ENCODE results near the gene ZBED6. TPM values are rescaled to one million over a fixed set of nuclear protein-coding genes. Genes with fewer than 3 reads are reported as not detected.

Gene ZBED6
- total RNA-seq, 1 experiment from 2014 or later = 68.2 TPM

DNA sequence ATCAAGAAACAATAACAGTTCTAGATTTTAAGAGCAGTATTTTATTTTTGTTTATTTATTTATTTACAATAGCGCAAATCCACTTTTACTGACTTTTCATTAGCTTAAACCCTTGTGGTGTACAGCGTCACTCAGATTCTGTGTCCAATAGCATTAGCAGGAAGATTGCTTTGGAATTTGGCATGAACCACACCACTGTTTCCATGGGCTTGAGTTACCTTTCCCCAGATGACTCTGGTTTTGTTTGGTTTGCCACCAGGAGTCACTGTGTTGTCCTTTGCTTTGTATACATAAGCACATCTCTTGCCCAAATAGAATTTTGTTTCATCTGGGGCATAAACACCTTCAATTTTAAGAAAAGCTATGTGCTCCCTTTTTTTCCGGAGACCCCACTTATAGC, 40.1 kb downstream of the ZBED6 start:
- DNase-seq (ENCODE audit: unreplicated experiment) = no peak
- no peak overlapping the region for H3K4me3 Mint-ChIP-seq (ENCODE audit: unreplicated experiment)
- ChIA-PET CTCF (interaction anchor here (0.6 to 2.2 kb wide), 10 partner anchors 11 to 531 kb away, joined by 3 to 12 read pairs (median 4); partner anchors contain the start of gene SNRPE), POLR2A (interaction anchor here (0.7 to 3.4 kb wide), 11 partner anchors 11 to 41 kb away, joined by 3 to 28 read pairs (median 4); no protein-coding TSS in a partner anchor)
- no peaks in the 10 kb centered on the region for H3K27me3 Mint-ChIP-seq (ENCODE audit: insufficient read depth, unreplicated experiment)
- H3K9me3 Mint-ChIP-seq (ENCODE audit: unreplicated experiment) = no peaks in the 10 kb centered on the region
- no peak overlapping the region for H3K27ac Mint-ChIP-seq (ENCODE audit: low read depth, unreplicated experiment)
- no TSS peak for BruUV-seq (replicated peaks)
- intact Hi-C loops (cut with micrococcal nuclease) = no loop called here
- no peaks in the 10 kb centered on the region for H3K4me1 Mint-ChIP-seq (ENCODE audit: insufficient read depth, unreplicated experiment)
- peaks cover 100% of the 10 kb centered on the region for H3K36me3 Mint-ChIP-seq (ENCODE audit: insufficient read depth, unreplicated experiment)
- TF ChIP-seq, protein P1, sequence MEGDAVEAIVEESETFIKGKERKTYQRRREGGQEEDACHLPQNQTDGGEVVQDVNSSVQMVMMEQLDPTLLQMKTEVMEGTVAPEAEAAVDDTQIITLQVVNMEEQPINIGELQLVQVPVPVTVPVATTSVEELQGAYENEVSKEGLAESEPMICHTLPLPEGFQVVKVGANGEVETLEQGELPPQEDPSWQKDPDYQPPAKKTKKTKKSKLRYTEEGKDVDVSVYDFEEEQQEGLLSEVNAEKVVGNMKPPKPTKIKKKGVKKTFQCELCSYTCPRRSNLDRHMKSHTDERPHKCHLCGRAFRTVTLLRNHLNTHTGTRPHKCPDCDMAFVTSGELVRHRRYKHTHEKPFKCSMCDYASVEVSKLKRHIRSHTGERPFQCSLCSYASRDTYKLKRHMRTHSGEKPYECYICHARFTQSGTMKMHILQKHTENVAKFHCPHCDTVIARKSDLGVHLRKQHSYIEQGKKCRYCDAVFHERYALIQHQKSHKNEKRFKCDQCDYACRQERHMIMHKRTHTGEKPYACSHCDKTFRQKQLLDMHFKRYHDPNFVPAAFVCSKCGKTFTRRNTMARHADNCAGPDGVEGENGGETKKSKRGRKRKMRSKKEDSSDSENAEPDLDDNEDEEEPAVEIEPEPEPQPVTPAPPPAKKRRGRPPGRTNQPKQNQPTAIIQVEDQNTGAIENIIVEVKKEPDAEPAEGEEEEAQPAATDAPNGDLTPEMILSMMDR (IDR thresholded peaks at IDR 0.05; ENCODE audit: unreplicated experiment) = no peak

DNA sequence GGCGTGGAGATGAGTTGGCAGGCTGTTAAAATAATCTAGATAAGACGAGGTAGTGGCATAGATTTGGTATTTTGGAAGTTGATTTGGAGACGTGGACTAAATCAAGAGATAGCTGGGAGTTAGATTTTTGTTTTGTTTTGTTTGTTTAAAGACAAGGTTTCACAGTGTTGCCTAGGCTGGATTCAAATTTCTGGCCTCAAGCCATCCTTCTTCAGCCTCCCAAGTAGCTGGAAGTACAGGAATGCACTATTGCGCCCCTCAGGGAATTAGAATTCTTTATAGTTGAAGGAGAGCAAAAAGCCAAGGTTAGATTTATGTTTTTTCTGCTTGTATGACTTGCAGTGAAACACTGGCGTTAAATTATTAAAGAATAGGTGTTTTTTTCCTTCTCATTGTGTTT, 43.7 kb downstream of the ZBED6 start:
- TF ChIP-seq, protein P1 (IDR thresholded peaks at IDR 0.05; ENCODE audit: unreplicated experiment) = no peak
- Mint-ChIP-seq H3K4me3 (ENCODE audit: unreplicated experiment) (no peak overlapping the region), H3K9me3 (ENCODE audit: unreplicated experiment) (no peaks in the 10 kb centered on the region), H3K4me1 (ENCODE audit: insufficient read depth, unreplicated experiment) (no peaks in the 10 kb centered on the region), H3K27me3 (ENCODE audit: insufficient read depth, unreplicated experiment) (no peaks in the 10 kb centered on the region), H3K36me3 (ENCODE audit: insufficient read depth, unreplicated experiment) (peaks cover 99% of the 10 kb centered on the region), H3K27ac (ENCODE audit: low read depth, unreplicated experiment) (peak overlapping the region; percentile 5)
- BruUV-seq (replicated peaks) = no TSS peak
- ChIA-PET POLR2A (interaction anchor here (0.9 to 2.7 kb wide), 4 partner anchors 10 to 19 kb away, joined by 3 to 7 read pairs (median 3); no protein-coding TSS in a partner anchor), CTCF (no interaction called here)
- intact Hi-C loops (cut with micrococcal nuclease) = no loop called here
- peak; percentile 34 for DNase-seq (ENCODE audit: unreplicated experiment)

DNA sequence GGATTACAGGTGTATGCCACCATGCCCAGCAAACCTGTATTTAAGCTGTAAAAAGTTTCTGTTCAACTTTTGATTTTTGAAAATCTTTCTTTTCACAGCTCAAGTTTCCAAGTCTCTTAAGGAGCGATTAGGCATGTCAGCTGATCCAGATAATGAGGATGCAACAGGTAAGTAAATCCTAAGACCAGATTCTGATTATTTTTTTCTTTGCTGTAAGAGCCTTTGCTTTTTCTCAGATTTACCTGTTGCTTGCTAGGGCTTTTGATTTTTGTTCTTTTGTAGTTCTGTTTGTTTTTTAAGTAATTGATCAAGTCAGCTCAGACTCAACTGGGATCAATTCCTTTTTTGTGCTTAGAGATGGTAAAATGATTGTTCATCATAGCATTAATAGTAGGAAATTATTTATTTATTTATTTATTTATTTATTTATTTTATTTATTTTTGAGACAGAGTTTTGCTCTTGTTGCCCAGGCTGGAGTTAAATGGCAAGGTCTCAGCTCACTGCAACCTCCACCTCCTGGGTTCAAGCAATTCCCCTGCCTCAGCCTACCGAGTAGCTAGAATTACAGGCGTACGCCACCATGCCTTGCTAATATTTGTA, 44.9 kb downstream of the ZBED6 start:
- CTCF ChIA-PET = interaction anchor here (0.6 to 1.0 kb wide), 2 partner anchors 17 to 214 kb away, joined by 3 read pairs; no protein-coding TSS in a partner anchor
- peaks cover 99% of the 10 kb centered on the region for H3K36me3 Mint-ChIP-seq (ENCODE audit: insufficient read depth, unreplicated experiment)
- POLR2A ChIA-PET = interaction anchor here (0.7 to 0.8 kb wide), 4 partner anchors 15 to 174 kb away, joined by 3 to 4 read pairs (median 3); no protein-coding TSS in a partner anchor
- H3K27ac Mint-ChIP-seq (ENCODE audit: low read depth, unreplicated experiment) = no peak overlapping the region
- no peak overlapping the region for H3K4me3 Mint-ChIP-seq (ENCODE audit: unreplicated experiment)
- no TSS peak for BruUV-seq (replicated peaks)
- TF ChIP-seq, protein P1 (IDR thresholded peaks at IDR 0.05; ENCODE audit: unreplicated experiment) = no peak
- no peaks in the 10 kb centered on the region for H3K9me3 Mint-ChIP-seq (ENCODE audit: unreplicated experiment)
- H3K4me1 Mint-ChIP-seq (ENCODE audit: insufficient read depth, unreplicated experiment) = peaks cover 6% of the 10 kb centered on the region
- no peak for DNase-seq (ENCODE audit: unreplicated experiment)
- H3K27me3 Mint-ChIP-seq (ENCODE audit: insufficient read depth, unreplicated experiment) = no peaks in the 10 kb centered on the region
- intact Hi-C loops (cut with micrococcal nuclease) = no loop called here

DNA sequence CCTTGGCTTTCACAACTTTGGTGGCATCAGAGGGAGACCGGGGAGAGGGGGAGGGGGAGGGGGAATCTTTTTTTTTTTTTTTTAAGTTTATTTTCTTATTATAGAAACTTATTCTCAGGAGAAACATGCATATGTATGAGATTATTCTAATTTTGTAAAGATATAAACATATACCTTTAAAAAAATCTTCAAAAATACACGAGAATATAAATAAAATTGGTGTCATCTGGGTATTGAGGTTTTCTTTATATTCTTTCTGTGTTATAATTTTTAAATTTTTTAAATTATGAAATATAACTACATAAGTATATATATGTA, 47.1 kb downstream of the ZBED6 start:
- Mint-ChIP-seq H3K4me1 (ENCODE audit: insufficient read depth, unreplicated experiment) (peaks cover 6% of the 10 kb centered on the region), H3K4me3 (ENCODE audit: unreplicated experiment) (no peak overlapping the region), H3K9me3 (ENCODE audit: unreplicated experiment) (no peaks in the 10 kb centered on the region), H3K36me3 (ENCODE audit: insufficient read depth, unreplicated experiment) (peaks cover 99% of the 10 kb centered on the region), H3K27me3 (ENCODE audit: insufficient read depth, unreplicated experiment) (no peaks in the 10 kb centered on the region), H3K27ac (ENCODE audit: low read depth, unreplicated experiment) (no peak overlapping the region)
- TF ChIP-seq, protein P1 (IDR thresholded peaks at IDR 0.05; ENCODE audit: unreplicated experiment) = no peak
- intact Hi-C loops (cut with micrococcal nuclease) = no loop called here
- DNase-seq (ENCODE audit: unreplicated experiment) = no peak
- CTCF ChIA-PET = no interaction called here
- POLR2A ChIA-PET = interaction anchor here (2.2 kb wide), 1 partner anchor 14 kb away, joined by 8 read pairs; no protein-coding TSS in a partner anchor
- BruUV-seq (replicated peaks) = no TSS peak

Measured in MCF 10A (cell line).